HEK293 (cell line): ENCODE measurements around the gene S100A10.
A peak's percentile ranks its signal among the peaks of the same experiment; 100 is the strongest.

Experiments used
- EGR2 ChIP-seq: fragments of 450-650 bp; formaldehyde crosslinking; IDR thresholded peaks from 2 replicates; pipeline ENCODE4 v1.5.1; 2016; ENCODE audit warnings: low read depth, missing biosample characterization, missing genetic modification characterization
- GFI1B ChIP-seq: fragments of 450-650 bp; formaldehyde crosslinking; IDR thresholded peaks from 2 replicates; pipeline ENCODE4 v1.5.1; 2016; ENCODE audit warnings: missing biosample characterization, missing genetic modification characterization
- GLIS2 ChIP-seq: fragments of 450-650 bp; formaldehyde crosslinking; IDR thresholded peaks from 2 replicates; pipeline ENCODE4 v1.5.1; 2016; ENCODE audit warnings: missing biosample characterization, missing genetic modification characterization
- KLF1 ChIP-seq: fragments of 450-650 bp; formaldehyde crosslinking; IDR thresholded peaks from 2 replicates; pipeline ENCODE4 v1.5.1; 2016; ENCODE audit warnings: missing biosample characterization, missing genetic modification characterization
- KLF16 ChIP-seq: fragments of 450-650 bp; formaldehyde crosslinking; IDR thresholded peaks from 2 replicates; pipeline ENCODE4 v1.5.1; 2017; ENCODE audit warnings: missing biosample characterization, missing genetic modification characterization
- KLF9 ChIP-seq: fragments of 450-650 bp; formaldehyde crosslinking; IDR thresholded peaks from 2 replicates; pipeline ENCODE4 v1.5.1; 2016; ENCODE audit warnings: missing biosample characterization, missing genetic modification characterization, low read depth
- PRDM1 ChIP-seq: fragments of 450-650 bp; formaldehyde crosslinking; IDR thresholded peaks from 2 replicates; pipeline ENCODE4; 2016; ENCODE audit warnings: missing biosample characterization, missing genetic modification characterization
- SP2 ChIP-seq: fragments of 450-650 bp; formaldehyde crosslinking; IDR thresholded peaks from 2 replicates; pipeline ENCODE4 v1.5.1; 2016; ENCODE audit warnings: missing biosample characterization, missing genetic modification characterization
- SP3 ChIP-seq: fragments of 450-650 bp; formaldehyde crosslinking; IDR thresholded peaks from 2 replicates; pipeline ENCODE4 v1.5.1; 2016; ENCODE audit warnings: missing biosample characterization, missing genetic modification characterization
- SP7 ChIP-seq: fragments of 450-650 bp; formaldehyde crosslinking; IDR thresholded peaks from 2 replicates; pipeline ENCODE4 v1.5.1; 2016; ENCODE audit warnings: missing biosample characterization, missing genetic modification characterization
- WT1 ChIP-seq: fragments of 450-650 bp; formaldehyde crosslinking; IDR thresholded peaks from 2 replicates; pipeline ENCODE4 v1.5.1; 2016; ENCODE audit warnings: missing biosample characterization, missing genetic modification characterization
- ZBTB48 ChIP-seq: fragments of 450-650 bp; formaldehyde crosslinking; IDR thresholded peaks from 2 replicates; pipeline ENCODE4 v1.5.1; 2016; ENCODE audit warnings: missing biosample characterization, missing genetic modification characterization
- ZIC2 ChIP-seq: fragments of 450-650 bp; formaldehyde crosslinking; IDR thresholded peaks from 2 replicates; pipeline ENCODE4 v1.5.1; 2016; ENCODE audit warnings: missing biosample characterization, missing genetic modification characterization
- ZNF138 ChIP-seq: fragments of 450-650 bp; formaldehyde crosslinking; IDR thresholded peaks from 2 replicates; pipeline ENCODE4 v1.5.1; 2016; ENCODE audit warnings: missing biosample characterization, missing genetic modification characterization, borderline replicate concordance
- ZNF19 ChIP-seq: fragments of 450-650 bp; formaldehyde crosslinking; IDR thresholded peaks from 2 replicates; pipeline ENCODE4; 2016; ENCODE audit warnings: missing biosample characterization, missing genetic modification characterization, low read depth
- ZNF202 ChIP-seq: fragments of 450-650 bp; formaldehyde crosslinking; IDR thresholded peaks from 2 replicates; pipeline ENCODE4 v1.5.1; 2016; ENCODE audit warnings: missing biosample characterization, missing genetic modification characterization, borderline replicate concordance
- ZNF211 ChIP-seq: fragments of 450-650 bp; formaldehyde crosslinking; IDR thresholded peaks from 2 replicates; pipeline ENCODE4 v1.5.1; 2016; ENCODE audit warnings: low read depth, missing biosample characterization, missing genetic modification characterization
- ZNF335 ChIP-seq: fragments of 450-650 bp; formaldehyde crosslinking; conservative IDR thresholded peaks from 2 replicates; pipeline ENCODE4 v1.5.1; 2016; ENCODE audit warnings: missing biosample characterization, missing genetic modification characterization
- ZNF366 ChIP-seq: fragments of 450-650 bp; formaldehyde crosslinking; conservative IDR thresholded peaks from 2 replicates; pipeline ENCODE4 v1.5.1; 2016; ENCODE audit warnings: missing biosample characterization, missing genetic modification characterization
- ZNF426 ChIP-seq: fragments of 450-650 bp; formaldehyde crosslinking; IDR thresholded peaks from 2 replicates; pipeline ENCODE4 v1.5.1; 2017; ENCODE audit warnings: missing biosample characterization, missing genetic modification characterization, mild to moderate bottlenecking, inconsistent platforms, moderate library complexity
- ZNF585B ChIP-seq: fragments of 450-650 bp; formaldehyde crosslinking; IDR thresholded peaks from 2 replicates; pipeline ENCODE4 v1.5.1; 2016; ENCODE audit warnings: missing biosample characterization, missing genetic modification characterization
- ZNF600 ChIP-seq: fragments of 450-650 bp; formaldehyde crosslinking; IDR thresholded peaks from 2 replicates; pipeline ENCODE4 v1.5.1; 2016; ENCODE audit warnings: missing biosample characterization, missing genetic modification characterization
- ZNF654 ChIP-seq: fragments of 450-650 bp; formaldehyde crosslinking; IDR thresholded peaks from 2 replicates; pipeline ENCODE4 v1.5.1; 2016; ENCODE audit warnings: low read depth, missing biosample characterization, missing genetic modification characterization
- ZNF664 ChIP-seq: fragments of 450-650 bp; formaldehyde crosslinking; IDR thresholded peaks from 2 replicates; pipeline ENCODE4 v1.5.1; 2016; ENCODE audit warnings: missing biosample characterization, missing genetic modification characterization
- ZNF792 ChIP-seq: fragments of 450-650 bp; formaldehyde crosslinking; IDR thresholded peaks from 2 replicates; pipeline ENCODE4 v1.5.1; 2016; ENCODE audit warnings: missing biosample characterization, missing genetic modification characterization
- ZSCAN30 ChIP-seq: fragments of 450-650 bp; IDR thresholded peaks from 2 replicates; pipeline ENCODE4 v1.5.1; 2018; ENCODE audit warnings: missing biosample characterization, mild to moderate bottlenecking, missing genetic modification characterization, moderate library complexity
- ZXDB ChIP-seq: fragments of 450-650 bp; formaldehyde crosslinking; IDR thresholded peaks from 2 replicates; pipeline ENCODE4 v1.5.1; 2016; ENCODE audit warnings: missing biosample characterization, missing genetic modification characterization
- TF ChIP-seq, protein P1 (sequence below): fragments of 450-650 bp; formaldehyde crosslinking; IDR thresholded peaks from 2 replicates; pipeline ENCODE4 v1.5.1; 2016; ENCODE audit warnings: missing biosample characterization, missing genetic modification characterization
- TF ChIP-seq, protein P2 (sequence below): fragments of 450-650 bp; formaldehyde crosslinking; IDR thresholded peaks from 2 replicates; pipeline ENCODE4 v1.5.1; 2017; ENCODE audit warnings: missing biosample characterization, missing genetic modification characterization
- TF ChIP-seq, protein P3 (sequence below): fragments of 450-650 bp; formaldehyde crosslinking; conservative IDR thresholded peaks from 2 replicates; pipeline ENCODE4 v1.5.1; 2016; ENCODE audit warnings: low read depth, missing biosample characterization, missing genetic modification characterization

Gene S100A10

DNA sequence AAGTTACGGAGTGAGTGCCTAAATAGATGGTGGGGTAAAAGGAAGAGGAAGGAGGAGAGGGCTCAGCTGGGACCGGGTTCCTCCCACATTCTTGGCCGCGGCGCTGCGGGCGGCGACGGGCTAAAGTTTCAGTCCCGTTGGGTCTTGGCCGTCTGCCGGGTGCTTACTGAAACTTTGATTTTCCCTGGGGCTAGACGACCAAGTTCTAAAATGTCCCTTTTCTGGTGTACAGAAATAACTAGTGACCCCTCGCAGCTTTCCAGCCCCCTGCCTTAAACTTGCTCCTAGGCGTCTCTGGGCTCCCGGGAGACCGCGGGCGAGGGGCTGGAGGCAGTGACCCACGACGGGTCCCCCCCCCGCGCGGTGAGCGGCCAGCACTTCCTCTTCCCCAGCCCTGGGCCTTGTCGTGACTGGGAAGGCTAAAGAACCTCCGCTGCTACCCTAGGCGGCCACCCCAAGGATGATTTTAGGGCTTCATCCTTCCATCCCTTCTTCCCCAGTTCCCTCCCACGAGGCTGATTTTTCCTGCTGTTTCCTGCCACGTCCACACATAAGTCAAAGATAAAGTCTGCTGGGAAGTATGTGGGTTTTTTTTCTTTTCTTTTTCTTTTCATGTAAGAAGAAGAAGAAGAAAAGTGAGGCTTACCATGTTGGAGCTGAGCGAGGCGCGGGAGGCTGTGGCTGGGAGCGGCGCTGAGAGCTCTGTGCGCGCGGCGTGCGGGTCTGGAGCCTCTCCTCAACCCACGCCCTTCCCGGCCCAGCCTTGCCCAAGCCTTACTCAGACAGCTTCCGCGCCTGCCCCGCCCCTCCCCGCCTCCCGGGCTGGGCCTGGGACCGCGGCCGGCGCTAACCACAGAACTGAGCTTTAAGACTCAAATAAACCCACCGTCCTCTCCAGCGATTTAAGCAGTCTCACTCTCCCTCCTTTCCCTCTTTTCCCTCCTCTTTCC is 42.9 kb upstream of the S100A10 start, which contains the start of gene S100A11 (continued):
- TF ChIP-seq, protein P1, sequence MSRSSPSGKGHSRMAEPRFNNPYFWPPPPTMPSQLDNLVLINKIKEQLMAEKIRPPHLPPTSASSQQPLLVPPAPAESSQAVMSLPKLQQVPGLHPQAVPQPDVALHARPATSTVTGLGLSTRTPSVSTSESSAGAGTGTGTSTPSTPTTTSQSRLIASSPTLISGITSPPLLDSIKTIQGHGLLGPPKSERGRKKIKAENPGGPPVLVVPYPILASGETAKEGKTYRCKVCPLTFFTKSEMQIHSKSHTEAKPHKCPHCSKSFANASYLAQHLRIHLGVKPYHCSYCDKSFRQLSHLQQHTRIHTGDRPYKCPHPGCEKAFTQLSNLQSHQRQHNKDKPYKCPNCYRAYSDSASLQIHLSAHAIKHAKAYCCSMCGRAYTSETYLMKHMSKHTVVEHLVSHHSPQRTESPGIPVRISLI (tag by site-specific recombination), result no peak
- TF ChIP-seq ZNF19 (tag by site-specific recombination) (no peak), ZNF654 (tag by site-specific recombination) (no peak), SP3 (tag by site-specific recombination) (peak; percentile 78), ZNF211 (tag by site-specific recombination) (no peak), SP2 (peak; percentile 76), ZNF138 (tag by site-specific recombination) (no peak), WT1 (tag by site-specific recombination) (peak; percentile 92), KLF16 (tag by site-specific recombination) (peak; percentile 28; the same call in 1 of the 2 replicates), ZXDB (tag by site-specific recombination) (0 out of 2 replicates have a peak, but pooled peaks have one; percentile 6), ZBTB48 (tag by site-specific recombination) (peak; percentile 33; the same call in 1 of the 2 replicates), ZNF335 (tag by site-specific recombination) (peak; percentile 51), KLF9 (tag by site-specific recombination) (peak; percentile 88), ZNF202 (tag by site-specific recombination) (no peak), EGR2 (tag by site-specific recombination) (peak; percentile 54), GLIS2 (peak; percentile 89), ZNF366 (tag by site-specific recombination) (peak; percentile 94), ZNF585B (tag by site-specific recombination) (no peak), PRDM1 (tag by site-specific recombination) (no peak), KLF1 (tag by site-specific recombination) (peak; percentile 87), ZSCAN30 (tag by site-specific recombination) (peak; percentile 49; the same call in 1 of the 2 replicates), ZNF664 (tag by site-specific recombination) (no peak), ZIC2 (tag by site-specific recombination) (peak; percentile 19), ZNF792 (tag by site-specific recombination) (no peak), ZNF600 (tag by site-specific recombination) (peak; percentile 76; the same call in 1 of the 2 replicates), SP7 (tag by site-specific recombination) (peak; percentile 83), ZNF426 (0 out of 2 replicates have a peak, but pooled peaks have one; percentile 5), GFI1B (tag by site-specific recombination) (peak; percentile 82)
- TF ChIP-seq, protein P2, sequence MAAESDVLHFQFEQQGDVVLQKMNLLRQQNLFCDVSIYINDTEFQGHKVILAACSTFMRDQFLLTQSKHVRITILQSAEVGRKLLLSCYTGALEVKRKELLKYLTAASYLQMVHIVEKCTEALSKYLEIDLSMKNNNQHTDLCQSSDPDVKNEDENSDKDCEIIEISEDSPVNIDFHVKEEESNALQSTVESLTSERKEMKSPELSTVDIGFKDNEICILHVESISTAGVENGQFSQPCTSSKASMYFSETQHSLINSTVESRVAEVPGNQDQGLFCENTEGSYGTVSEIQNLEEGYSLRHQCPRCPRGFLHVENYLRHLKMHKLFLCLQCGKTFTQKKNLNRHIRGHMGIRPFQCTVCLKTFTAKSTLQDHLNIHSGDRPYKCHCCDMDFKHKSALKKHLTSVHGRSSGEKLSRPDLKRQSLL (tag by site-specific recombination), result peak; percentile 81
- TF ChIP-seq, protein P3, sequence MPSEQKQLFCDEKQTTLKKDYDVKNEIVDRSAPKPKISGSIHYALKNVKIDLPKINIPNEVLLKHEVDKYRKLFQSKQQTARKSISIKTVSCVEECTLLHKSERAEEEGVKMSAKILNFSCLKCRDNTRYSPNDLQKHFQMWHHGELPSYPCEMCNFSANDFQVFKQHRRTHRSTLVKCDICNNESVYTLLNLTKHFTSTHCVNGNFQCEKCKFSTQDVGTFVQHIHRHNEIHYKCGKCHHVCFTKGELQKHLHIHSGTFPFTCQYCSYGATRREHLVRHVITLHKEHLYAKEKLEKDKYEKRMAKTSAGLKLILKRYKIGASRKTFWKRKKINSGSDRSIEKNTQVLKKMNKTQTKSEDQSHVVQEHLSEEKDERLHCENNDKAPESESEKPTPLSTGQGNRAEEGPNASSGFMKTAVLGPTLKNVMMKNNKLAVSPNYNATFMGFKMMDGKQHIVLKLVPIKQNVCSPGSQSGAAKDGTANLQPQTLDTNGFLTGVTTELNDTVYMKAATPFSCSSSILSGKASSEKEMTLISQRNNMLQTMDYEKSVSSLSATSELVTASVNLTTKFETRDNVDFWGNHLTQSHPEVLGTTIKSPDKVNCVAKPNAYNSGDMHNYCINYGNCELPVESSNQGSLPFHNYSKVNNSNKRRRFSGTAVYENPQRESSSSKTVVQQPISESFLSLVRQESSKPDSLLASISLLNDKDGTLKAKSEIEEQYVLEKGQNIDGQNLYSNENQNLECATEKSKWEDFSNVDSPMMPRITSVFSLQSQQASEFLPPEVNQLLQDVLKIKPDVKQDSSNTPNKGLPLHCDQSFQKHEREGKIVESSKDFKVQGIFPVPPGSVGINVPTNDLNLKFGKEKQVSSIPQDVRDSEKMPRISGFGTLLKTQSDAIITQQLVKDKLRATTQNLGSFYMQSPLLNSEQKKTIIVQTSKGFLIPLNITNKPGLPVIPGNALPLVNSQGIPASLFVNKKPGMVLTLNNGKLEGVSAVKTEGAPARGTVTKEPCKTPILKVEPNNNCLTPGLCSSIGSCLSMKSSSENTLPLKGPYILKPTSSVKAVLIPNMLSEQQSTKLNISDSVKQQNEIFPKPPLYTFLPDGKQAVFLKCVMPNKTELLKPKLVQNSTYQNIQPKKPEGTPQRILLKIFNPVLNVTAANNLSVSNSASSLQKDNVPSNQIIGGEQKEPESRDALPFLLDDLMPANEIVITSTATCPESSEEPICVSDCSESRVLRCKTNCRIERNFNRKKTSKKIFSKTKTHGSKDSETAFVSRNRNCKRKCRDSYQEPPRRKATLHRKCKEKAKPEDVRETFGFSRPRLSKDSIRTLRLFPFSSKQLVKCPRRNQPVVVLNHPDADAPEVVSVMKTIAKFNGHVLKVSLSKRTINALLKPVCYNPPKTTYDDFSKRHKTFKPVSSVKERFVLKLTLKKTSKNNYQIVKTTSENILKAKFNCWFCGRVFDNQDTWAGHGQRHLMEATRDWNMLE (tag by site-specific recombination), result no peak
